ENCODE results near the gene POU2F1.

GRCh38 chr1:167456524-167456923, 235.8 kb downstream of the POU2F1 start:
- TF ChIP-seq EP300 (IDR thresholded peaks at IDR 0.05): no peak
- TF ChIP-seq CTCF (IDR thresholded peaks at IDR 0.05): no peak
- no peak for TF ChIP-seq POLR2A (IDR thresholded peaks at IDR 0.05)

Measured in stomach (tissue), 4 donors.